Osteocyte (in vitro differentiated cells): ENCODE data around the gene KCNE5. TPM values are rescaled to one million over a fixed set of nuclear protein-coding genes. Genes with fewer than 3 reads are reported as not detected.
"Not testable (repeated sequence)": the region's sequence is repeated elsewhere in the genome, so short reads cannot be mapped to it uniquely, and the experiment has no call there.

Experiments used
- DNase-seq: peaks from one replicate; pipeline ENCODE4 v3.0.0; 2021; ENCODE audit warnings: mixed read lengths; ENCODE audit not compliant: unreplicated experiment; ENCODE audit errors: extremely low spot score
- H3K27ac Mint-ChIP-seq: one replicate; pipeline ENCODE4 v1.8.0; 2021; ENCODE audit warnings: mild to moderate bottlenecking, mixed read lengths; ENCODE audit not compliant: unreplicated experiment
- H3K27me3 Mint-ChIP-seq: one replicate; pipeline ENCODE4 v1.8.0; 2021; ENCODE audit warnings: mixed read lengths; ENCODE audit not compliant: unreplicated experiment
- H3K36me3 Mint-ChIP-seq: one replicate; pipeline ENCODE4 v1.8.0; 2021; ENCODE audit warnings: mixed read lengths; ENCODE audit not compliant: unreplicated experiment
- H3K4me1 Mint-ChIP-seq: one replicate; pipeline ENCODE4 v1.8.0; 2021; ENCODE audit warnings: mixed read lengths; ENCODE audit not compliant: unreplicated experiment
- H3K4me3 Mint-ChIP-seq: one replicate; pipeline ENCODE4 v1.8.0; 2021; ENCODE audit warnings: mild to moderate bottlenecking, moderate library complexity, mixed read lengths; ENCODE audit not compliant: unreplicated experiment
- H3K9me3 Mint-ChIP-seq: one replicate; pipeline ENCODE4 v1.8.0; 2021; ENCODE audit warnings: mixed read lengths; ENCODE audit not compliant: unreplicated experiment
- total RNA-seq: library from RNA; stranded (reverse); gene quantifications from 2 replicates; pipeline ENCODE4 v1.2.1, GENCODE V29; 2021
- TF ChIP-seq, protein P1 (sequence below): fragments of 200-600 bp; sonication (generic); IDR thresholded peaks from 2 replicates; pipeline ENCODE4 v1.5.0; 2021; ENCODE audit warnings: antibody characterized with exemption, mild to moderate bottlenecking, moderate library complexity

KCNE5 gene
- total RNA-seq, 1 donor from 2014 or later, result 0.70 TPM

DNA sequence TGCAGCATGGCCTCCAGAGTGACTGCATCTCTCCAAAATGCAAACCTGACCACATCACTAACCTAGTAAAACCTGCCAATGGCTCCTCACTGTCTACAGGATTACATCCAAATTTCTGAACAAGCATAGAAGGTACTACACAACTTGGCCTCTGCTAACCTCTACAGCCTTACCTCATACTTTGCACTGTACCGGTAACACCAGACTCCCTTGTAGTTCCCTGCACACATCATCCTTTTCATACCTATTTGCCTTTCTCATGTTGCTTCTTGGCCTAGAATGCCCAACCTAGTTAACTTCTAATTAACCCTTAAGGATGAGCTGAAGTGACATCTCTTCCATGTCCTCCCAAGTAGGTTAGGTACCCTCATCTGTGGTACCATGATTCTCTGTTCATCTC lies 33.4 kb upstream of the KCNE5 start:
- Mint-ChIP-seq H3K9me3 (no peaks in the 10 kb centered on the region), H3K4me1 (peaks cover 19% of the 10 kb centered on the region), H3K27me3 (no peaks in the 10 kb centered on the region), H3K36me3 (peaks cover 35% of the 10 kb centered on the region), H3K27ac (no peak overlapping the region), H3K4me3 (no peak overlapping the region)
- no peak for DNase-seq
- TF ChIP-seq, protein P1, sequence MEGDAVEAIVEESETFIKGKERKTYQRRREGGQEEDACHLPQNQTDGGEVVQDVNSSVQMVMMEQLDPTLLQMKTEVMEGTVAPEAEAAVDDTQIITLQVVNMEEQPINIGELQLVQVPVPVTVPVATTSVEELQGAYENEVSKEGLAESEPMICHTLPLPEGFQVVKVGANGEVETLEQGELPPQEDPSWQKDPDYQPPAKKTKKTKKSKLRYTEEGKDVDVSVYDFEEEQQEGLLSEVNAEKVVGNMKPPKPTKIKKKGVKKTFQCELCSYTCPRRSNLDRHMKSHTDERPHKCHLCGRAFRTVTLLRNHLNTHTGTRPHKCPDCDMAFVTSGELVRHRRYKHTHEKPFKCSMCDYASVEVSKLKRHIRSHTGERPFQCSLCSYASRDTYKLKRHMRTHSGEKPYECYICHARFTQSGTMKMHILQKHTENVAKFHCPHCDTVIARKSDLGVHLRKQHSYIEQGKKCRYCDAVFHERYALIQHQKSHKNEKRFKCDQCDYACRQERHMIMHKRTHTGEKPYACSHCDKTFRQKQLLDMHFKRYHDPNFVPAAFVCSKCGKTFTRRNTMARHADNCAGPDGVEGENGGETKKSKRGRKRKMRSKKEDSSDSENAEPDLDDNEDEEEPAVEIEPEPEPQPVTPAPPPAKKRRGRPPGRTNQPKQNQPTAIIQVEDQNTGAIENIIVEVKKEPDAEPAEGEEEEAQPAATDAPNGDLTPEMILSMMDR, result no peak

DNA sequence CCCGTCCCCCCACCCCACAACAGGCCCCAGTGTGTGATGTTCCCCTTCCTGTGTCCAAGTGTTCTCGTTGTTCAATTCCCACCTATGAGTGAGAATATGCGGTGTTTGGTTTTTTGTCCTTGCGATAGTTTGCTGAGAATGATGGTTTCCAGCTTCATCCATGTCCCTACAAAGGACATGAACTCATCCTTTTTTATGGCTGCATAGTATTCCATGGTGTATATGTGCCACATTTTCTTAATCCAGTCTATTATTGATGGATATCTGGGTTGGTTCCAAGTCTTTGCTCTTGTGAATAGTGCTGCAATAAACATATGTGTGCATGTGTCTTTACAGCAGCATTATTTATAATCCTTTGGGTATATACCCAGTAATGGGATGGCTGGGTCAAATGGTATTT lies 32.4 kb upstream of the KCNE5 start:
- not testable (repeated sequence) for H3K27me3 Mint-ChIP-seq, H3K27ac Mint-ChIP-seq, H3K4me3 Mint-ChIP-seq, H3K9me3 Mint-ChIP-seq, DNase-seq
- peaks cover 25% of the 10 kb centered on the region for H3K36me3 Mint-ChIP-seq
- peaks cover 19% of the 10 kb centered on the region for H3K4me1 Mint-ChIP-seq

DNA sequence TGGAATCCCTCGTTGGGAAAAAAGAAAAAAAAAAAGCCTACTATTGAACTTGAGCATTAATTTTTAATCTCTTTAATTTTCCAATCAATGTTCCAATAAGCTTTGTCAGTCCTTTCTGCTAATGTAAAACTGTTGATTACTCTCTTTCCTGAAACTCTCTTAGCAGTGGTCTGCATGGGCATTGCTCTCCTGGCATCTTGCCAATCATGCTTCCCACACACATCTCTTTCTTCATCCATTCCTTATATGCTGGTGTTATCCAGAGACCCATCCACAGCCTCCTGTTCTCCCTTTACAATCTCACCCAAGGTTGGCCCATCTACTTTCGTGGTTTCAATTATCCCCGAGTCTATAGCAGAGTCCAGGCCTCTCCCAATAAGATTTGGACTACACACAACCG lies 31.8 kb upstream of the KCNE5 start:
- no peak for DNase-seq
- TF ChIP-seq, protein P1, result no peak
- Mint-ChIP-seq H3K27me3 (no peaks in the 10 kb centered on the region), H3K4me3 (no peak overlapping the region), H3K9me3 (no peaks in the 10 kb centered on the region), H3K36me3 (peaks cover 25% of the 10 kb centered on the region), H3K27ac (no peak overlapping the region), H3K4me1 (peaks cover 19% of the 10 kb centered on the region)

DNA sequence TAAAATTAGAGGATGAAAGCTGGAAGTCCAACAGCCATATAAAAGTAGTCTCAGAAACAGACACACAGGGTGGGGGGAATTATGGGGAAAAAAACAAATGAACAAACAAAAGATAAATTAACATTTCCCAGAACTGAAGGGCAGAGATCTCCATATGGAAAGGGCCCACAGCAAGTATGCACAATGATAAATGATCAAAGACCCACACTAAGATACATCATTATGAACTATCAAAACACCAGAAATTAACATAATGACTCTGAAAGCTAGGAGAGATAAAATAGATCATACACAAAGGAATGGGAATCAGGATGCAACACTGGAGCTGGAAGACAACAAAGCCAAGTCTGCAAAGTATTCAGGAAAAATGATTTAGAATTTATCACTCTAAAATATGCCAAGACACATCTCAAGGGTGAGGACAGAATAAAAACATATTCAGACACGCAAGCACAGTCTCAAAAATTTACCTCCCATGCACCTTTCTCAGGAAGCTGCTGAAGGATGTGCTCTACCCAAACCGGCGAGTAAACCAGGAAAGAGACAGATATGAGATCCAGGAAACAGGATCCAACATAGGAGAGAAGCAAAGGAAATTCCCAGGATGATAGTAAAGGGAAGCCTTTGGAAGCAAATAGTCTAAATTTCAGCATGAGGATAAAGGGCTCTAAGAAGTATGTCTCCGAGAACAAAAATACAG lies 30.7 kb upstream of the KCNE5 start:
- no peak overlapping the region for H3K4me3 Mint-ChIP-seq
- no peaks in the 10 kb centered on the region for H3K9me3 Mint-ChIP-seq
- H3K36me3 Mint-ChIP-seq, result peaks cover 24% of the 10 kb centered on the region
- H3K27ac Mint-ChIP-seq, result no peak overlapping the region
- peaks cover 9% of the 10 kb centered on the region for H3K4me1 Mint-ChIP-seq
- no peak for DNase-seq
- TF ChIP-seq, protein P1, result no peak
- H3K27me3 Mint-ChIP-seq, result no peaks in the 10 kb centered on the region

DNA sequence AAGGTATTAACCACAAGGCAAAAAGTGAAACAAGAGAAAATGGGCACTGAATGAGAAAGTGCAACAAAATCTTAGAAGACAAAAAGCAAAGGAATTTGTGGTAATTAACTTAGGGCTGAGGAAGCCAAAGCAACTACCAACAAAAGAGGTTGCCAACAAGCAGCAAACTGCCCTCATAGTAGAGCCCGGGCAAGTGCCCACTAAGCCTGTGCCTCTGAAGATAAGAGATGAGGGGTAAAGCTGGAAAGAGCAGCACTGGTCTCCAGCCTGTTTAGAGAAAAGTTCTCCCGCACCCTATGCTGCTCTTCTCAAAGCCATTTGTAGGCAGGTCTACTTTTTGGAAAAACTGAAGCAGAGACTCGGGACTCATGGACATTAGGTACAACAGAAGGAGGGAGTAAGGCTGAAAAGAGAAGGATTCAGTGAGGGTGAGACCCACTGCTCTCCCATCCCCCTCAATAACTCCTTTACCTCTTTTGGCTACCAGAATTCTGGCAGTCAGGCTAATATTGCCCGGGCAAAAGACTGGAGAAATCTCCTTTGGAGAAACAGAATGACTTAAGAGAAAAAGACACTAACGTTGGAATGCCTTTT lies 29.6 kb upstream of the KCNE5 start:
- no peak overlapping the region for H3K27ac Mint-ChIP-seq

DNA sequence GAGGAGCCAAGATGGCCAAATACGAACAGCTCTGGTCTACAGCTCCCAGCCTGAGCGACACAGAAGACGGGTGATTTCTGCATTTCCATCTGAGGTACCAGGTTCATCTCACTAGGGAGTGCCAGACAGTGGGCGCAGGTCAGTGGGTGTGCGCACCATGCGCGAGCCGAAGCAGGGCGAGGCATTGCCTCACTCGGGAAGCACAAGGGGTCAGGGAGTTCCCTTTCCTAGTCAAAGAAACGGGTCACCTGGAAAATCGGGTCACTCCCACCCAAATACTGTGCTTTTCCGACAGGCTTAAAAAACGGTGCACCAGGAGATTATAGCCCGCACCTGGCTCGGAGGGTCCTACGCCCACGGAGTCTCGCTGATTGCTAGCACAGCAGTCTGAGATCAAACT lies 19.7 kb upstream of the KCNE5 start:
- H3K4me3 Mint-ChIP-seq, H3K36me3 Mint-ChIP-seq, H3K27me3 Mint-ChIP-seq, DNase-seq, H3K9me3 Mint-ChIP-seq: not testable (repeated sequence)
- peaks cover 21% of the 10 kb centered on the region for H3K4me1 Mint-ChIP-seq
- H3K27ac Mint-ChIP-seq, result peak overlapping the region; percentile 71

More for the DNA sequence above, 29.6 kb upstream of the KCNE5 start:
- H3K27me3 Mint-ChIP-seq, result no peaks in the 10 kb centered on the region
- peaks cover 20% of the 10 kb centered on the region for H3K36me3 Mint-ChIP-seq
- H3K4me3 Mint-ChIP-seq, result no peak overlapping the region
- TF ChIP-seq, protein P1, result no peak
- no peaks in the 10 kb centered on the region for H3K9me3 Mint-ChIP-seq
- H3K4me1 Mint-ChIP-seq, result no peaks in the 10 kb centered on the region
- no peak for DNase-seq
